ENCODE results near the gene BCLAF1. TPM values are rescaled to one million over a fixed set of nuclear protein-coding genes. Genes with fewer than 3 reads are reported as not detected.

The BCLAF1 gene
- total and polyA plus RNA-seq, 2 of the 8 experiments (the other 6 are each of a cell fraction or from before 2014, with no cell fraction given): 30.5 to 230 TPM

DNA sequence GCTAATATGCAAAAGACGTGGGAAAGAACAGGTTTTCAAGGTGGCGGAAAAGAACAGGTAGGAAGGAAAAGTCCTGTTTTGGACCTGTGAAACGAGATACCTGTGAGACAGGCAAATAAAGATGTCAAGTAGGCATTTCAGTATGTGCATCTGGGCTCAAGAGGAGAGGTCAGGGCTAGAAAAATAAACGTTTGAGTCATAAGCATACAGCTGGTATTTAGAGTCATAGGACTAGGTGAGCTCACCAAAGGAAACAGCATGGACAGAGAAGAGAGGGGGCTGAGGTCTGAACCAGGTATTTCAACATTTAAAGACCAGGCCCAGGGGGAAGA is 54.4 kb downstream of the BCLAF1 start (continued):
- TF ChIP-seq, protein P1, sequence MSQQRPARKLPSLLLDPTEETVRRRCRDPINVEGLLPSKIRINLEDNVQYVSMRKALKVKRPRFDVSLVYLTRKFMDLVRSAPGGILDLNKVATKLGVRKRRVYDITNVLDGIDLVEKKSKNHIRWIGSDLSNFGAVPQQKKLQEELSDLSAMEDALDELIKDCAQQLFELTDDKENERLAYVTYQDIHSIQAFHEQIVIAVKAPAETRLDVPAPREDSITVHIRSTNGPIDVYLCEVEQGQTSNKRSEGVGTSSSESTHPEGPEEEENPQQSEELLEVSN (IDR thresholded peaks at IDR 0.05): no peak
- TF ChIP-seq HDAC2 (IDR thresholded peaks at IDR 0.05; ENCODE audit: borderline replicate concordance in 1 of 2, low read depth in 2 of 2, low read length in 2 of 2) (no peak), GTF2F1 (IDR thresholded peaks at IDR 0.05; ENCODE audit: borderline replicate concordance, low read depth, low read length) (no peak), SIX5 (IDR thresholded peaks at IDR 0.05; ENCODE audit: low read depth, low read length) (no peak), RFX5 (IDR thresholded peaks at IDR 0.05; ENCODE audit: borderline replicate concordance, low read depth, low read length) (no peak)

Data from H1 (cell line).